Measurements from ENCODE around the gene CMKLR1. TPM values are rescaled to one million over a fixed set of nuclear protein-coding genes. Genes with fewer than 3 reads are reported as not detected.
A peak's percentile ranks its signal among the peaks of the same experiment; 100 is the strongest.

Gene CMKLR1
- total RNA-seq, 1 experiment from 2014 or later, result 0.15 TPM

DNA sequence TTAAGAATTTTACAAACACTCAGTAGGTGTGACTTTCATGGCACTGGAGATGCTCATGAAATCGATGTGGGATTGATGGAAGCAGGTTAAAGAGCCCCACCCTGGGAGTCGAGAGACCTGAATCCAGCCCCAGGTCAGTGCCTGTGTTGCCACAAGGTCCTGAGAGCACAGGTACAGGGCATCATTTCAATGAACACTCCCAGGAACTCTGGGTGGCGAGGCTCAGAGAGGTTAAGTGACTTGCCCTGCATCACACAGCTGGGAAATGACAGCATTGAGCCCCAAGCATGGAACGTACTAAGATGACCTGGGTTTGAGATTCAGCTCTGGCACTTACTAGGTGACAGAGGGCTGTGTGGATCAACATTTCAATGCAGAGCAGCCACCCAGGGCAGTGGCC lies 98.2 kb downstream of the CMKLR1 start:
- RAD21 ChIA-PET (ENCODE audit: low non-redundant PET in 1 of 2, low total read pairs in 2 of 2, uncharacterized antibody in 2 of 2, unreplicated experiment in 2 of 2), result no interaction called here
- Histone ChIP-seq H2AFZ (ENCODE audit: low read depth, low read length, poor library complexity, severe bottlenecking) (no peak overlapping the region), H4K20me1 (ENCODE audit: insufficient read depth) (no peaks in the 10 kb centered on the region), H3K79me2 (ENCODE audit: insufficient read depth, low read length) (no peaks in the 10 kb centered on the region), H3K9ac (ENCODE audit: low read length) (no peak overlapping the region), H3K4me1 (ENCODE audit: control insufficient read depth in 1 of 2, insufficient read depth in 2 of 2, low read length in 2 of 2) (no peaks in the 10 kb centered on the region), H3K4me3 (replicated peaks in 1 of 2; ENCODE audit: low read depth in 1 of 2, low read length in 2 of 2) (no peak overlapping the region), H3K27ac (ENCODE audit: low read depth, low read length) (no peak overlapping the region), H3K9me2 (ENCODE audit: insufficient read depth) (no peaks in the 10 kb centered on the region), H3K27me3 (ENCODE audit: insufficient read depth, low read length) (peaks cover 43% of the 10 kb centered on the region), H3K4me2 (ENCODE audit: low read length) (no peak overlapping the region), H3K9me3 (ENCODE audit: control insufficient read depth in 1 of 2, insufficient read depth in 1 of 2, low read depth in 1 of 2, low read length in 2 of 2) (no peaks in the 10 kb centered on the region), H3K36me3 (ENCODE audit: control insufficient read depth in 1 of 2, insufficient read depth in 2 of 2, low read length in 2 of 2) (no peaks in the 10 kb centered on the region)
- intact Hi-C loops (cut with micrococcal nuclease), result no loop called here
- TF ChIP-seq CEBPB (IDR thresholded peaks at IDR 0.05; ENCODE audit: low read depth) (no peak), SP1 (IDR thresholded peaks at IDR 0.05; ENCODE audit: low read depth) (no peak), ELF1 (IDR thresholded peaks at IDR 0.05; ENCODE audit: borderline replicate concordance, low read depth) (no peak), POLR2A (IDR thresholded peaks at IDR 0.05; ENCODE audit: borderline replicate concordance, extremely low read depth, insufficient read depth, insufficient read length) (no peak), TCF7L2 (IDR thresholded peaks at IDR 0.05; ENCODE audit: borderline replicate concordance, extremely low read depth, insufficient read depth, insufficient read length) (no peak)
- ATAC-seq (no peak), DNase-seq (ENCODE audit: low read depth, low spot score) (no peak)
- no TSS peak for BruUV-seq (replicated peaks)
- CTCF ChIA-PET, result no interaction called here
- POLR2A ChIA-PET, result no interaction called here

DNA sequence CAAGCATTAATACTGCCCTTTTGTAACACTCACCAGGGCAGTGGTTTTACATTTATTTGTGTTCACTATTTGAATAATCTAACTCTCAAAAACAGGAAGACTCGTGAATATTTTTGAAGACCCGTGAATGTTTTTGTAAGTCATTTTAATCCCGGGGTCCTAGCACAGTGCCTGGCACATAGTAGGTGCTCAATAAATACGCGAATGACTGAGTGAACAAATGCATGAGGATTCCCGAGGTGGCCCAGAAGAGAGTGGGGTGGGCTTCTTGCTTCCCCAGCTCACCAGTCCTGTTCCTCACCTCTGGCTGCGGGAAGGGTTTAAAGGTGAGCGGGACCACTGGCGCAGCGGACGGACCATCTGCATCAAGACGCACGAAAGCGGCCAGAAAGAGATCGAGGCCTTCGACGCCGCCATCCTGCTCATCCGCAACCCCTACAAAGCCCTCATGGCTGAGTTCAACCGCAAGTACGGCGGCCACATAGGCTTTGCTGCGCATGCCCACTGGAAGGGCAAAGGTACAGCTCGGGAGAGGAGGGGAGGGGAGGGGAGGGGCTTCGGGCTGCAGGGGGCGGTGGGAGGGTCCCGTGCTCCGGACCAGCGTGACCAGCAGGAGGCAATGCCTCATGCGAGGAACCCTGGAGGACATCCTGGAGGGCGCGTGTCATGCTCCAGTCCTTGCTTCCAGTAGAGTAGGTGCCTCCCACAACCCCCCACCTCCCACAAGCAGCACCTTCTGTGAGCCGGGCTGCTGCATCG lies 98.9 kb downstream of the CMKLR1 start:
- Histone ChIP-seq H3K9ac (ENCODE audit: low read length) (no peak overlapping the region), H3K9me3 (ENCODE audit: control insufficient read depth in 1 of 2, insufficient read depth in 1 of 2, low read depth in 1 of 2, low read length in 2 of 2) (no peaks in the 10 kb centered on the region), H3K27me3 (ENCODE audit: insufficient read depth, low read length) (peaks cover 44% of the 10 kb centered on the region), H3K36me3 (ENCODE audit: control insufficient read depth in 1 of 2, insufficient read depth in 2 of 2, low read length in 2 of 2) (no peaks in the 10 kb centered on the region), H3K4me1 (ENCODE audit: control insufficient read depth in 1 of 2, insufficient read depth in 2 of 2, low read length in 2 of 2) (no peaks in the 10 kb centered on the region), H2AFZ (ENCODE audit: low read depth, low read length, poor library complexity, severe bottlenecking) (no peak overlapping the region), H3K4me3 (replicated peaks in 1 of 2; ENCODE audit: low read depth in 1 of 2, low read length in 2 of 2) (no peak overlapping the region), H4K20me1 (ENCODE audit: insufficient read depth) (no peaks in the 10 kb centered on the region), H3K27ac (ENCODE audit: low read depth, low read length) (no peak overlapping the region), H3K9me2 (ENCODE audit: insufficient read depth) (no peaks in the 10 kb centered on the region), H3K4me2 (ENCODE audit: low read length) (no peak overlapping the region), H3K79me2 (ENCODE audit: insufficient read depth, low read length) (no peaks in the 10 kb centered on the region)
- ATAC-seq (0 out of 2 replicates have a peak, but pooled peaks have one; percentile 26), DNase-seq (ENCODE audit: low read depth, low spot score) (no peak)
- ChIA-PET CTCF (no interaction called here), RAD21 (ENCODE audit: low non-redundant PET in 1 of 2, low total read pairs in 2 of 2, uncharacterized antibody in 2 of 2, unreplicated experiment in 2 of 2) (no interaction called here), POLR2A (no interaction called here)
- intact Hi-C loops (cut with micrococcal nuclease), result no loop called here
- TF ChIP-seq ELF1 (IDR thresholded peaks at IDR 0.05; ENCODE audit: borderline replicate concordance, low read depth) (no peak), SIN3A (IDR thresholded peaks at IDR 0.05; ENCODE audit: low read depth) (no peak), SRF (IDR thresholded peaks at IDR 0.05; ENCODE audit: low read depth) (no peak), JUND (IDR thresholded peaks at IDR 0.05) (no peak), POLR2AphosphoS5 (IDR thresholded peaks at IDR 0.05; ENCODE audit: low read depth, low read length) (no peak), CEBPB (IDR thresholded peaks at IDR 0.05; ENCODE audit: low read depth) (no peak), YY1 (IDR thresholded peaks at IDR 0.05; ENCODE audit: extremely low read depth, insufficient replicate concordance, low read depth, low read length) (no peak), SP1 (IDR thresholded peaks at IDR 0.05; ENCODE audit: low read depth) (no peak), EZH2phosphoT487 (IDR thresholded peaks at IDR 0.05; ENCODE audit: borderline replicate concordance) (no peak), FOSL1 (IDR thresholded peaks at IDR 0.05; ENCODE audit: low read depth) (no peak), EZH2 (IDR thresholded peaks at IDR 0.05) (no peak), CBX3 (IDR thresholded peaks at IDR 0.05; ENCODE audit: low read depth) (no peak), ZNF274 (IDR thresholded peaks at IDR 0.05; ENCODE audit: low read depth, low read length) (no peak)
- TF ChIP-seq, protein P1, sequence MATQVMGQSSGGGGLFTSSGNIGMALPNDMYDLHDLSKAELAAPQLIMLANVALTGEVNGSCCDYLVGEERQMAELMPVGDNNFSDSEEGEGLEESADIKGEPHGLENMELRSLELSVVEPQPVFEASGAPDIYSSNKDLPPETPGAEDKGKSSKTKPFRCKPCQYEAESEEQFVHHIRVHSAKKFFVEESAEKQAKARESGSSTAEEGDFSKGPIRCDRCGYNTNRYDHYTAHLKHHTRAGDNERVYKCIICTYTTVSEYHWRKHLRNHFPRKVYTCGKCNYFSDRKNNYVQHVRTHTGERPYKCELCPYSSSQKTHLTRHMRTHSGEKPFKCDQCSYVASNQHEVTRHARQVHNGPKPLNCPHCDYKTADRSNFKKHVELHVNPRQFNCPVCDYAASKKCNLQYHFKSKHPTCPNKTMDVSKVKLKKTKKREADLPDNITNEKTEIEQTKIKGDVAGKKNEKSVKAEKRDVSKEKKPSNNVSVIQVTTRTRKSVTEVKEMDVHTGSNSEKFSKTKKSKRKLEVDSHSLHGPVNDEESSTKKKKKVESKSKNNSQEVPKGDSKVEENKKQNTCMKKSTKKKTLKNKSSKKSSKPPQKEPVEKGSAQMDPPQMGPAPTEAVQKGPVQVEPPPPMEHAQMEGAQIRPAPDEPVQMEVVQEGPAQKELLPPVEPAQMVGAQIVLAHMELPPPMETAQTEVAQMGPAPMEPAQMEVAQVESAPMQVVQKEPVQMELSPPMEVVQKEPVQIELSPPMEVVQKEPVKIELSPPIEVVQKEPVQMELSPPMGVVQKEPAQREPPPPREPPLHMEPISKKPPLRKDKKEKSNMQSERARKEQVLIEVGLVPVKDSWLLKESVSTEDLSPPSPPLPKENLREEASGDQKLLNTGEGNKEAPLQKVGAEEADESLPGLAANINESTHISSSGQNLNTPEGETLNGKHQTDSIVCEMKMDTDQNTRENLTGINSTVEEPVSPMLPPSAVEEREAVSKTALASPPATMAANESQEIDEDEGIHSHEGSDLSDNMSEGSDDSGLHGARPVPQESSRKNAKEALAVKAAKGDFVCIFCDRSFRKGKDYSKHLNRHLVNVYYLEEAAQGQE (IDR thresholded peaks at IDR 0.05; ENCODE audit: low read depth), result no peak
- TF ChIP-seq, protein P2, sequence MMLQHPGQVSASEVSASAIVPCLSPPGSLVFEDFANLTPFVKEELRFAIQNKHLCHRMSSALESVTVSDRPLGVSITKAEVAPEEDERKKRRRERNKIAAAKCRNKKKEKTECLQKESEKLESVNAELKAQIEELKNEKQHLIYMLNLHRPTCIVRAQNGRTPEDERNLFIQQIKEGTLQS (IDR thresholded peaks at IDR 0.05), result no peak
- no TSS peak for BruUV-seq (replicated peaks)
